ENCODE measurements around the gene DAGLB.

- TF ChIP-seq CTCF (conservative IDR thresholded peaks at IDR 0.05; ENCODE audit: low read depth, low read length) (no peak), CEBPB (IDR thresholded peaks at IDR 0.05; ENCODE audit: low read depth, low read length) (no peak), RCOR1 (IDR thresholded peaks at IDR 0.05; ENCODE audit: insufficient replicate concordance, low read length) (no peak), SMC3 (IDR thresholded peaks at IDR 0.05; ENCODE audit: low read depth, low read length) (no peak)
These were observed 34.1 kb downstream of the DAGLB start for GRCh38 chr7:6413637-6414036.

Data from IMR-90 (cell line).